Measurements from ENCODE around the gene ARHGEF4. TPM values are rescaled to one million over a fixed set of nuclear protein-coding genes. Genes with fewer than 3 reads are reported as not detected.

Gene ARHGEF4
- polyA plus RNA-seq, 1 donor (not counting 4 experiments of a cell fraction or from before 2014, with no cell fraction given) = 22.6 TPM

DNA sequence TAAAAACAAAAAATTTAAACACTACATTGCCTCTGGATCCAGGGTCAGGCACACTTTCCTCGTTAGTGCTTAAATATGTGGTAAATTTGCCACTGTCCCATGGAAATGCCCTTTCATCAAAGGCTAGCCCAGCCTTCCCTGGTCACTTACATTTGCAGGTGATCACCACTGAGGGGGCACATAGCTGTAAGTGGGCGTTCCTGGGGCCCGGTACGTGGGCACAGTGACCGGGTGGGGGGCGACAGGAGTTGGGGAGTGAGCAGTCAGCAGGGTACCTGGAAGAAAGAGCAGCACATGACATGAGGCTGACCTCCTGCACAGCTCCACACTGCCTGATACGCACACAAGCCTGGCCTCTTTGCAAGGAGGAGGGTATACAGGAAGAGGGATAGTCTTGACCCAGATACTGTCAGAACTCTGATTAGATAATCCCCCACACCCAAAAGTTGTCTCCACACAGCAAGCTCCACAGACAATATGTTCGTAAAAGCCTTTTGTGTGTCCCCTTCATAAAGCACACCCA lies 216.1 kb downstream of the ARHGEF4 start:
- Histone ChIP-seq H3K36me3 (ENCODE audit: control insufficient read depth in 2 of 2, extremely low read depth in 1 of 2, insufficient read depth in 2 of 2, low read length in 2 of 2) (peaks cover 40 to 41% of the 10 kb centered on the region in 2 experiments), H3K9me3 (ENCODE audit: control insufficient read depth, low read depth, low read length) (no peaks in the 10 kb centered on the region), H3K4me2 (ENCODE audit: control insufficient read depth, extremely low read depth, insufficient read depth, low read depth, low read length) (no peak overlapping the region), H3K9me1 (ENCODE audit: control insufficient read depth, extremely low read depth, insufficient read depth, low read length) (no peaks in the 10 kb centered on the region), H3K4me1 (ENCODE audit: control insufficient read depth, extremely low read depth, insufficient read depth, low read length) (no peaks in the 10 kb centered on the region), H4K20me1 (ENCODE audit: control insufficient read depth, extremely low read depth, insufficient read depth, low read length) (peaks cover 8% of the 10 kb centered on the region), H2AFZ (ENCODE audit: control insufficient read depth, low read length) (no peak overlapping the region), H3K4me3 (ENCODE audit: control insufficient read depth in 2 of 3, extremely low read depth in 1 of 3, insufficient read depth in 2 of 3, low read depth in 1 of 3, low read length in 3 of 3) (no peak overlapping the region), H3K9ac (ENCODE audit: control insufficient read depth, extremely low read depth, insufficient read depth, low read length) (no peak overlapping the region), H3K79me2 (ENCODE audit: control insufficient read depth, insufficient read depth, low read length) (peaks cover 36% of the 10 kb centered on the region), H3K27ac (ENCODE audit: control insufficient read depth, insufficient read depth, low read length) (no peak overlapping the region), H3K27me3 (ENCODE audit: control insufficient read depth, extremely low read depth, insufficient read depth, low read length) (no peaks in the 10 kb centered on the region)
- no peak for DNase-seq (ENCODE audit: low read depth, low spot score)
- dilution Hi-C loops (cut with MboI; ENCODE audit: extremely low pct_ligation_motif_present, low sequenced_read_pairs) = no loop called here
- no peak for FAIRE-seq
- TF ChIP-seq, protein P1, sequence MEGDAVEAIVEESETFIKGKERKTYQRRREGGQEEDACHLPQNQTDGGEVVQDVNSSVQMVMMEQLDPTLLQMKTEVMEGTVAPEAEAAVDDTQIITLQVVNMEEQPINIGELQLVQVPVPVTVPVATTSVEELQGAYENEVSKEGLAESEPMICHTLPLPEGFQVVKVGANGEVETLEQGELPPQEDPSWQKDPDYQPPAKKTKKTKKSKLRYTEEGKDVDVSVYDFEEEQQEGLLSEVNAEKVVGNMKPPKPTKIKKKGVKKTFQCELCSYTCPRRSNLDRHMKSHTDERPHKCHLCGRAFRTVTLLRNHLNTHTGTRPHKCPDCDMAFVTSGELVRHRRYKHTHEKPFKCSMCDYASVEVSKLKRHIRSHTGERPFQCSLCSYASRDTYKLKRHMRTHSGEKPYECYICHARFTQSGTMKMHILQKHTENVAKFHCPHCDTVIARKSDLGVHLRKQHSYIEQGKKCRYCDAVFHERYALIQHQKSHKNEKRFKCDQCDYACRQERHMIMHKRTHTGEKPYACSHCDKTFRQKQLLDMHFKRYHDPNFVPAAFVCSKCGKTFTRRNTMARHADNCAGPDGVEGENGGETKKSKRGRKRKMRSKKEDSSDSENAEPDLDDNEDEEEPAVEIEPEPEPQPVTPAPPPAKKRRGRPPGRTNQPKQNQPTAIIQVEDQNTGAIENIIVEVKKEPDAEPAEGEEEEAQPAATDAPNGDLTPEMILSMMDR (optimal IDR thresholded peaks at IDR 0.05 in 1 of 3, IDR thresholded peaks at IDR 0.05 in 1 of 3, conservative IDR thresholded peaks at IDR 0.05 in 1 of 3; ENCODE audit: extremely low read depth in 1 of 3, insufficient read depth in 2 of 3, low read length in 3 of 3) = no peak
- TF ChIP-seq EZH2 (IDR thresholded peaks at IDR 0.05; ENCODE audit: low read length) = no peak

DNA sequence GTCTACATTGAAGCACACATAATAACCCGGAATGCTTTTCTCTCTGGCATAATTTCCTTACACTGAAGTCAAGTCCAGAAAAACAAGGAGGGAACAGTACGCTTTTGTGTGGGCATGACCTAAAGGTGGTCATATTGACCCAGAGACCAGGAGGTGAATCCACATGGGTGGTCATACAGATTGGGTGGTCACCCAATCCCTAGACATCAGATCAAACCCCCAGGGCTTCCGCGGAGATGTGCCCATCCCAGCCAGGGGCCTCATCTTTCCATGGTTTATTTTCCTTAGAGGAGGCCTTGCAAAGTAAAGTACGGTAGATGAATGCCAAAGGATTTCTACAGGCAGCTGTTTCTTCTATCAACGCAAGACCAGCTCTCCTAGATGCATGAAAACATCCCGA lies 217.8 kb downstream of the ARHGEF4 start:
- Histone ChIP-seq H3K27me3 (ENCODE audit: control insufficient read depth, extremely low read depth, insufficient read depth, low read length) (no peaks in the 10 kb centered on the region), H2AFZ (ENCODE audit: control insufficient read depth, low read length) (no peak overlapping the region), H3K27ac (ENCODE audit: control insufficient read depth, insufficient read depth, low read length) (no peak overlapping the region), H3K9me3 (ENCODE audit: control insufficient read depth, low read depth, low read length) (no peaks in the 10 kb centered on the region), H3K9me1 (ENCODE audit: control insufficient read depth, extremely low read depth, insufficient read depth, low read length) (no peaks in the 10 kb centered on the region), H3K4me1 (ENCODE audit: control insufficient read depth, extremely low read depth, insufficient read depth, low read length) (no peaks in the 10 kb centered on the region), H3K36me3 (ENCODE audit: control insufficient read depth in 2 of 2, extremely low read depth in 1 of 2, insufficient read depth in 2 of 2, low read length in 2 of 2) (peaks cover 41% of the 10 kb centered on the region in 2 experiments), H3K4me3 (ENCODE audit: control insufficient read depth in 2 of 3, extremely low read depth in 1 of 3, insufficient read depth in 2 of 3, low read depth in 1 of 3, low read length in 3 of 3) (no peak overlapping the region), H3K79me2 (ENCODE audit: control insufficient read depth, insufficient read depth, low read length) (peaks cover 53% of the 10 kb centered on the region), H3K9ac (ENCODE audit: control insufficient read depth, extremely low read depth, insufficient read depth, low read length) (no peak overlapping the region), H4K20me1 (ENCODE audit: control insufficient read depth, extremely low read depth, insufficient read depth, low read length) (peaks cover 12% of the 10 kb centered on the region), H3K4me2 (ENCODE audit: control insufficient read depth, extremely low read depth, insufficient read depth, low read depth, low read length) (no peak overlapping the region)
- DNase-seq (ENCODE audit: low read depth, low spot score) (no peak), FAIRE-seq (no peak)
- dilution Hi-C loops (cut with MboI; ENCODE audit: extremely low pct_ligation_motif_present, low sequenced_read_pairs) = no loop called here
- no peak for TF ChIP-seq EZH2 (IDR thresholded peaks at IDR 0.05; ENCODE audit: low read length)
- TF ChIP-seq, protein P1 (optimal IDR thresholded peaks at IDR 0.05 in 1 of 3, IDR thresholded peaks at IDR 0.05 in 1 of 3, conservative IDR thresholded peaks at IDR 0.05 in 1 of 3; ENCODE audit: extremely low read depth in 1 of 3, insufficient read depth in 2 of 3, low read length in 3 of 3) = no peak

Measured in keratinocyte (primary cell).